ENCODE data around the gene CNTN4.

CNTN4 gene

DNA sequence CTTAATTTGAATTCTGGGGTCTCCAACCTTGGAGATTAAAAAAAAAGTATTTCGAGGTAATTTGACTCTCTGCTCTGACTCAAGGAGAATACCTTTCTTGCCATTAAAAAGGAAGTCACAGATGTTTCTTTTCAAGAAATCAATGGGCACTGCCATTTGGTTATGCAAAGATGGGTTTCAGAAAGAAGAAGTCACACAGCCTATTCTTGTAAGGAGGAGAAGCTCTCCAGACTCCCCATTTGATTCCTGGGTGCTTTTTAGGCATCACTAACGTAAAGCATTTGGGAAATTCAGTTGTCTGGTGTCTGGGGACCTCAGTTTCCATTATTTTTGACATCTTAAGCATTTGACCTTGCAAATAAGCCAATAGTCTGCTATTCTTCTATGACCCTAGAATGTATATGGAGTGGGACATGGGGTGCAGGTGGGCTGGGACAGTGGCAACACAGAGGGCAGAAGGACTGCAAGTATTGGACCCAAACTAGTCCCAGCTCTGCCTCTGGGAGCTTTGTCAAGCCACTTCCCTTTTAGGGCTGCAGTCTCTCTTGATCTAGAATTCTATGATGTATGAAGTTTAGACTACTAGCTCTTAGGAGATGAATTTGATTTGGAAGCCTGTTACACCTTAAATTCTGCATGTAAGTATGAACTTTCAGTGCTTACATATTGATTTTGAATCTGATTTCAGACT, 983.7 kb downstream of the CNTN4 start:
- no peak overlapping the region for H3K4me3 ChIP-seq (replicated peaks in 1 of 2; ENCODE audit: low read depth in 2 of 2, low read length in 2 of 2)
- TF ChIP-seq, protein P1, sequence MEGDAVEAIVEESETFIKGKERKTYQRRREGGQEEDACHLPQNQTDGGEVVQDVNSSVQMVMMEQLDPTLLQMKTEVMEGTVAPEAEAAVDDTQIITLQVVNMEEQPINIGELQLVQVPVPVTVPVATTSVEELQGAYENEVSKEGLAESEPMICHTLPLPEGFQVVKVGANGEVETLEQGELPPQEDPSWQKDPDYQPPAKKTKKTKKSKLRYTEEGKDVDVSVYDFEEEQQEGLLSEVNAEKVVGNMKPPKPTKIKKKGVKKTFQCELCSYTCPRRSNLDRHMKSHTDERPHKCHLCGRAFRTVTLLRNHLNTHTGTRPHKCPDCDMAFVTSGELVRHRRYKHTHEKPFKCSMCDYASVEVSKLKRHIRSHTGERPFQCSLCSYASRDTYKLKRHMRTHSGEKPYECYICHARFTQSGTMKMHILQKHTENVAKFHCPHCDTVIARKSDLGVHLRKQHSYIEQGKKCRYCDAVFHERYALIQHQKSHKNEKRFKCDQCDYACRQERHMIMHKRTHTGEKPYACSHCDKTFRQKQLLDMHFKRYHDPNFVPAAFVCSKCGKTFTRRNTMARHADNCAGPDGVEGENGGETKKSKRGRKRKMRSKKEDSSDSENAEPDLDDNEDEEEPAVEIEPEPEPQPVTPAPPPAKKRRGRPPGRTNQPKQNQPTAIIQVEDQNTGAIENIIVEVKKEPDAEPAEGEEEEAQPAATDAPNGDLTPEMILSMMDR (IDR thresholded peaks at IDR 0.05; ENCODE audit: low read depth, low read length), result no peak
- DNase-seq (ENCODE audit: low read depth in 2 of 2), result no peak

DNA sequence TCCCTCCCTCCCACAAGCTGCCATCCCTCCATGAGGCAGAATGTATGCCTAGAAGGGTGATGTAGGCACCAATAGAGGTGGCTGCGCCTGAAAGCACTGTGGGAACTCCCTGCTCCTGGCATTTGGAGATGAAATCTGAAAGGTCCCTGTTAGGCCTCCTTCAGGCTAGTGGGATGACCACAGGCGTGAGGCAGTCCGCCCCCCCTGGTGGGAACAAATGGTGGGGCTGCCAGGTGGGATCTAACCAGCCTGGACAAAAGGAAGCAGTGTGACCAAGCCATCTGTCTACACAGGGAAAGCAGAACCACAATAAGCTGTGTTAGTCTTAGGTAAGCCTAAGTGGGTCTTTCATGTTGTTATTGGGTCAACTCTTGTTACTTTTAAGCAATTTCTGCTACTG, 986.2 kb downstream of the CNTN4 start:
- H3K4me3 ChIP-seq (replicated peaks in 1 of 2; ENCODE audit: low read depth in 2 of 2, low read length in 2 of 2), result no peak overlapping the region
- TF ChIP-seq, protein P1 (IDR thresholded peaks at IDR 0.05; ENCODE audit: low read depth, low read length), result no peak
- no peak for DNase-seq (ENCODE audit: low read depth in 2 of 2)

DNA sequence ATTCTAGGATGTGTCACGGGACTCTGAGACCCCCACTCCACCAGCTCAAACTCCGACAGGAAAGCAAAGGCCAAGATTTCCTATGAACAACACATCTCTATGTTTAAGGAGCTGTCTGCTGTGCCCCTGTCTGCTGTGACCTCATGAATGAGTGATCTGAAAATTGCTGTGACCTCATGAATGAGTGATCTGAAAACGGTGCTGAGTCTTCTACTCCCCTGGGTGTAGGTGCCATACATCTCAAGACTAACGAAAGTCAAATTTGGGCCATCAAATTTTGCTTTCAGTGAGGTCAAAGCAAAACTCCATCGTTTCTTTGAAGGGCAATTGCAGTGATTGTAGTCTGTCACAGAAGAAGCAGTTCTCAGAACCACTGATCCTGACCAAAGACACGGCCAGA, 987.1 kb downstream of the CNTN4 start:
- DNase-seq (ENCODE audit: low read depth in 2 of 2), result no peak
- no peak overlapping the region for H3K4me3 ChIP-seq (replicated peaks in 1 of 2; ENCODE audit: low read depth in 2 of 2, low read length in 2 of 2)
- TF ChIP-seq, protein P1 (IDR thresholded peaks at IDR 0.05; ENCODE audit: low read depth, low read length), result no peak

DNA sequence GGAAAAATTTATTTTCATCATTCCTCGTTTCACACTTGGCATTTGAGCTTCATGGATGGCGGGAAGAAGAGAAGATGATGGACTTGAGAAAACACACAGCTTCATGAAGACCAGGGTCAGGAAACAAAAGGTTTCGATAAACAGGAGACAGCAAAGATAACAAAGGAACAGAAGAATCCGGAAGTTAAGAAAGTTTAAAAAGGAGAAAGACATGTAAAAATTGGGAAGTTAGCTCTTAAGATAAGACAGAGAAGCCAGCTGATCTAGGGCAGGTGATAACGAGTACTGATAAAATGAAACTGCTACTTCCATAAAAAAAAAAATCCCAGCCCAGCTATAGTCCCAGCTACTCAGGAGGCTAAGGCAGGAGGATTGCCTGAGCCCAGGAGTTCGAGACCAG, 987.6 kb downstream of the CNTN4 start:
- H3K4me3 ChIP-seq (replicated peaks in 1 of 2; ENCODE audit: low read depth in 2 of 2, low read length in 2 of 2), result no peak overlapping the region
- DNase-seq (ENCODE audit: low read depth in 2 of 2), result no peak
- TF ChIP-seq, protein P1 (IDR thresholded peaks at IDR 0.05; ENCODE audit: low read depth, low read length), result no peak

GRCh38 chr3:3087279-3087678, 988.6 kb downstream of the CNTN4 start:
- no peak for DNase-seq (ENCODE audit: low read depth in 2 of 2)
- TF ChIP-seq, protein P1 (IDR thresholded peaks at IDR 0.05; ENCODE audit: low read depth, low read length), result no peak
- H3K4me3 ChIP-seq (replicated peaks in 1 of 2; ENCODE audit: low read depth in 2 of 2, low read length in 2 of 2), result no peak overlapping the region

- no peak for DNase-seq (ENCODE audit: low read depth in 2 of 2)
- TF ChIP-seq, protein P1 (IDR thresholded peaks at IDR 0.05; ENCODE audit: low read depth, low read length), result no peak
- H3K4me3 ChIP-seq (replicated peaks in 1 of 2; ENCODE audit: low read depth in 2 of 2, low read length in 2 of 2), result no peak overlapping the region
These were observed 989.2 kb downstream of the CNTN4 start for GRCh38 chr3:3087716-3088465.

All from cardiac fibroblast (primary cell).